HG03432 (cell line): ENCODE data around the gene BTBD9.
"Not testable (repeated sequence)": the region's sequence is repeated elsewhere in the genome, so short reads cannot be mapped to it uniquely, and the experiment has no call there.

Experiments
- ATAC-seq: cut with Tn5 transposase; IDR thresholded peaks from one replicate; pipeline ENCODE4 v1.9.1; 2021; ENCODE audit warnings: mild to moderate bottlenecking, moderate library complexity; ENCODE audit not compliant: unreplicated experiment

The BTBD9 gene

GRCh38 chr6:38353310-38354036 is 286.3 kb downstream of the BTBD9 start:
- ATAC-seq = no peak

GRCh38 chr6:38352636-38353035 is 287.1 kb downstream of the BTBD9 start:
- ATAC-seq = no peak

DNA sequence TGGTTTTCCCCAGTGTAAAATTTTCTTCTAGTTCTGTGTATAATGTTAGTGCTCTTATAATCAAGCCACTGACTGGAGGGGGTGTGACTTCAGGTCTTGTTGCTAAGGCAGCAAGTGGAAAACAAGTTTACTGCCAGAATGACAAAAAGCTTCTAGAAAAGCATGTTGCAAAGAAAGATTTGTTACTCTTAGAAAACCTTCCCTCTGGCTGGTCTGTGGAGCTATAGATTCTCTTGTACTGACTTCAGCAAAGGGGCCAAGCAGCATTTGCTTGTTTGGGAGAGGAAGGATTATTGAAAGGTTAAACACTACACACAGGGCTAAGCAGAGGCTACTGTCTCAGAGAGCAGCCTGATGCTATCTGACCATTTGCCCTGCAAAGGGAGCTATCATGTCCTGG is 288.8 kb downstream of the BTBD9 start:
- ATAC-seq = no peak

GRCh38 chr6:38350220-38350619 is 289.5 kb downstream of the BTBD9 start:
- no peak for ATAC-seq

DNA sequence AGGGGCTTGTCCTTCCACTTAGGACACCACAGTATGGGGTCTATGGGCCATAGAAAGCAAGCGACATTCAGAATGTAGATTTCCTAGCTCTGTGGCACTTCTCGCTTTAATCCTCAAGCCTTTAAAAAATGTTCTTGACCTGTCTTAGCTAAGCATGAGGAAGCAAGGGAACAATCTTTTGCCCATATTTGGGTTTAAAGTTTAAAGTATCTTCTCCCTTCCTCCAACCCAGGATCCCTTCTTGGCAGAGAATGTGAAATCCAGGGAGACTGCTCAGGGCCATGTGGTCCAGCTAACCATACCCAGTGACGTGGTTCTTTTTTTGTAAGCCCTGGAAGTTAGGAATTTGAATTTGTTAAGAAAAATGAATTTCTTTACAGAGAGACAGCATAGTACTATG is 289.9 kb downstream of the BTBD9 start:
- ATAC-seq = no peak

GRCh38 chr6:38349221-38349620 is 290.5 kb downstream of the BTBD9 start:
- no peak for ATAC-seq

DNA sequence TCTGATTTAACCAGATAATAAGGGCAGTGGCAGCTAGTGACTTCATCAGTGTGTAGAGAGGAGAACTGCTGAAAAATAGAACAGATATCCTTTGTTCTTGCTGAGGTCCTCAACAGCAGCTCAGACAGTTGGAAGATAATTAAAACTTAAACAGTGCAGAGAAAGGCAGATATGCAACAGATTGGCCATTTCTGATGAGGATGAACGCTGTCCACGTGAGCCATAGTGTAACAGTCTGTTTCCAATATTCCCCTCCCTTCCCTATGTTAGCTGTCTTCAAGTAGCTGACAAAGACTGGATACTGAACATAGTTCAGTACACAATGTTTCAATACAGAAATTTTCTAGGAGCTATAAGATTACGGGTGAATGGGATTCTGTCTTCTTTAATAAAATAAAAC is 291.4 kb downstream of the BTBD9 start:
- ATAC-seq = no peak

GRCh38 chr6:38347829-38348228 is 291.9 kb downstream of the BTBD9 start:
- not testable (repeated sequence) for ATAC-seq

GRCh38 chr6:38346291-38347079 is 293.2 kb downstream of the BTBD9 start:
- ATAC-seq = no peak

GRCh38 chr6:38345586-38345985 is 294.1 kb downstream of the BTBD9 start:
- no peak for ATAC-seq

GRCh38 chr6:38341496-38341895 is 298.2 kb downstream of the BTBD9 start:
- no peak for ATAC-seq

GRCh38 chr6:38339914-38340313 is 299.8 kb downstream of the BTBD9 start:
- ATAC-seq = no peak

DNA sequence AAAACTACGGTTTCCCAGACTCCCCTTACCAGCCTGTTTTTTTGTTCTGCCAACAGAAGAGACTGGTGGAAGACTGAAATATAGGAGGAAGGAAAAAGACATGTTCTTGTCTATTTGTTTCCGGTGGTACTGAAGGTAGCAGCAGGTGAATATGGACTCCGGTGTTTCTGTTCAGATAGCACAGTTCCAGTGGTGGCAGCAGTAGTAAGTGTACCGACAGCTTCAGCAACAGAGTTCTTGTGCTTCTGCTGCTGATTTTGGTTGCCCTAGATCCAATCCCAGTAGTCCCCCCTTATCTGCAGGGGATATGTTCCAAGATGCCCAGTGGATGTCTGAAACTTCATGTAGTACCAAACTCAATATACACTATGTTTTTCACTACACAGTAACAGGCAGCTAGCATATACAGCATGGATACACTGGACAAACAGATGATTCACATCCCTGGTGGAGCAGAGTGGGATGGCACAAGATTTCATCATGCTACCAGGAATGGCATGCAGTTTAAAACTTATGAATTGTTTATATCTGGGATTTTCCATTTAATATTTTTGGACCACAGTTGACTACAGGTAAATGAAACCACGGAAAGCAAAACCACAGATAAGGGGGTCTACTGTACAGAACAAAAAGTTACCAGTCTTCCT is 301.8 kb downstream of the BTBD9 start:
- no peak for ATAC-seq

GRCh38 chr6:38336922-38337321 is 302.8 kb downstream of the BTBD9 start:
- no peak for ATAC-seq

- no peak for ATAC-seq
These were observed 312.9 kb downstream of the BTBD9 start for GRCh38 chr6:38326837-38327236.

- ATAC-seq = no peak
These were observed 316.5 kb downstream of the BTBD9 start for GRCh38 chr6:38323216-38323615.

DNA sequence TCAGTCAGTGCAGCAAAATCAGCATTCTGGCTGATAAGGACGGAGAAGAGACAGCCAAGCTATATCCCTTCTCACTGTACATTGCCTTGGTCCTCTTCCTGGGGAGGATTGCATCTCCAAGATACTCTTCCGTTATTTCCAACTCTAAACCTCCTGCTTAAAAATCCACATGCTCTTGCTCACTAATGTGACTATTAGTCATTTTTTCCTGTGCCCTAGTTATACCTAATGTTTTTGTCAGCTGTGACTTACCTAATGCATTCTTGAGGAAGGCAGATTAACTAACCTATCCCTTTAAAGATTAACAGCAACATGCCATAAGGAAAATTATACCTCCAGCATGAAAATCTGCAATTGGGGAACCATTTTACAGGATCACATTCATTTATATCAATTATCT is 317.6 kb downstream of the BTBD9 start:
- ATAC-seq = no peak

DNA sequence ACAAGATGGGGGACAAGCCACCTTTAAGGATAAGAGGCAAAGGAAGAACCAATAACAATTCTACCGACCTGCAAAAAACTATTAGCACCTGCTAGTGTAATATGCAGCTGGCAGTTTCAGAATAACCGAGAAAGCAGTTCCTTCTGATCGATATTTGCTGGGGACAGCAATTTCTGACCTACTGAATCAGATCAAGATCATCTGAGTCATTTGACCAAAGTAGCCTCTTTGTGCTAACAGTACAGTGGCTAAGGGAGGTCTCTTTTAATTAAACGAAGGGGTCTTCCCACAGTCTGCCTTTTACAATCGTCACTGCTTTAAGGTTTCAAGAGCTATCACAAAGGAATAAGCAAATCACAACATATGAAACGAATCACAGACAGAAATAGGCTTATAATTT is 318.9 kb downstream of the BTBD9 start:
- peak; percentile 66 for ATAC-seq

- no peak for ATAC-seq
These were observed 319.4 kb downstream of the BTBD9 start for GRCh38 chr6:38320358-38320757.

- no peak for ATAC-seq
These were observed 320.2 kb downstream of the BTBD9 start for GRCh38 chr6:38319256-38320212.
